ENCODE data around the gene MYH11. TPM values are rescaled to one million over a fixed set of nuclear protein-coding genes. Genes with fewer than 3 reads are reported as not detected.

Gene MYH11
- total RNA-seq, 4 donors from 2014 or later: 22.4 to 206 (median 26.8) TPM

DNA sequence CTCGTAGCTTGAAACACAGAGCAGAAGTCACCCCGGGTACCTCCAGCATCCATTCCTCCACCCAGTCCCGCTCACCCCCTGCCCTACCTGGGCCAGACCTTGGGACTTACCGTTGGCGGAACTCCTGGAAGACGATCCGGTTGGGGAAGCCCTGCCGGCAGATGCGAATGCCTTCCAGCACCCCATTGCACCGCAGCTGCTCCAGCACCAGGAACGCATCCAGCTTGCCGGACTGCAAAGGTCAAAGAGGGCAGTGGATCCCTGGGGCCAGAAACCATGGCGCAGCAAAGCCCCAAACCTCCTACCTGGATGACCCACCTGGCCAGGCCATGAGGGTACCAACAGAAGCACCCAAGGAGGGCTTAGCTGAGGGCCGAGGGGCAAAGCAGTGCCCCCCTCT is 108.9 kb downstream of the MYH11 start:
- ATAC-seq (ENCODE audit: low FRiP score): no peak
- no peak for TF ChIP-seq CTCF (IDR thresholded peaks at IDR 0.05)
- no peak for DNase-seq (ENCODE audit: low spot score)

DNA sequence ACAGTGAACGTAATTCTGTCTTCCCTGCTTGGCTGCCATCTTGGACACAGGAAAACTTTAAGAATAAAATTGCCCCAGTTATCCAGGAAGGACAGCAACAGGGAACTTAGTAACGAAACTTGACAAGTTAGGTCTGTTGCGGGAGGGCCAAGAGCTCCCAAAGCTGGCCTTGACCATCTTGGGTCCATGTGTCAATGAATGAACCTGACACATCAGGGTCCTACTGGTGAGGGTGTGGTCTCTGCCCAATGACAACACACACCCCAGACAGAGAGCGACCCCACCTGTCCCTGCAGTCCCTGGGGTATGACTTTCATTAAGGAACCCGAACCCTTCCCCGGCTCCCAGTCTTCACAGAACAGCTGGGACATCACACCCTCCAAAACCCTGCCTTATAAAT is 110.5 kb downstream of the MYH11 start:
- no peak for TF ChIP-seq CTCF (IDR thresholded peaks at IDR 0.05)
- DNase-seq (ENCODE audit: low spot score): no peak
- ATAC-seq (ENCODE audit: low FRiP score): no peak

GRCh38 chr16:15743657-15744056 is 113.2 kb downstream of the MYH11 start:
- TF ChIP-seq CTCF (IDR thresholded peaks at IDR 0.05): no peak
- ATAC-seq (ENCODE audit: low FRiP score) (no peak), DNase-seq (ENCODE audit: low spot score) (no peak)

DNA sequence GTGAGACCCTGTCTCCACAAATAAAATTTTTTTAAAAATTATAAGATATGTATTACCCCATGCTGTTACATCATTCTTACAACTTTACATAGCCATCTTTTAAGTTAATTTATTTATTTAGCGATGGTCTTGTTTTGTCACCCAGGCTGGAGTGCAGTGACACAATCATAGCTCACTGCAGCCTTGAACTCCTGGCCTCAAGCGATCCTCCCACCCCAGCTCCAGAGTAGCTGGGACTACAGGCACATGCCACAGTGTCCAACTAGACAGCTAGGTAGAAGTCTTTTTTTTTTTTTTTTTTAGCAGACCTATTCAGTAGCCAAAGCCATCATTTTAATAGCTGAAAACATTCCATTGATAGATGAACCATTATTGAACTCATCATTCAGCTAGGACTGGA is 114.1 kb downstream of the MYH11 start:
- no peak for TF ChIP-seq CTCF (IDR thresholded peaks at IDR 0.05)
- DNase-seq (ENCODE audit: low spot score) (no peak), ATAC-seq (ENCODE audit: low FRiP score) (no peak)

- ATAC-seq (ENCODE audit: low FRiP score) (no peak), DNase-seq (ENCODE audit: low spot score) (no peak)
- no peak for TF ChIP-seq CTCF (IDR thresholded peaks at IDR 0.05)
Measured at GRCh38 chr16:15741207-15741871, 115.5 kb downstream of the MYH11 start.

DNA sequence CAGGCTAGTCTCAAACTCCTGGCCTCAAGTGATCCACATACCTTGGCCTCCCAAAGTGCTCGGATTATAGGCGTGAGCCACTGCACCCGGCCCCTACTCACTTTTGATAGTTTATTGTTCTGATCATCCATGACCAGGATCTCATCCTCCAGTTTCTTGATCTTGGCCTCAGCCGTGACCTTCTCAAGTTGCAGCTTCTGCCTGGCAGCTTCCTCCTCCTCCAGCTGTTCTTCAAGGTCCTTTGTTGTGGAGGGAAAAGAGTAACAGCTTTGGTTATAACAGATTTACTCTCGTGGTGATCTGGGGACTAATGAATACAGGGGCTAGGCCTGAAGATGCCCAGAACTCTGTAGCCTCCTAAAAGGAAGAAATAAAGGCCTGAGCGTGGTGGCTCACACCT is 116.9 kb downstream of the MYH11 start:
- ATAC-seq (ENCODE audit: low FRiP score): no peak
- no peak for DNase-seq (ENCODE audit: low spot score)
- no peak for TF ChIP-seq CTCF (IDR thresholded peaks at IDR 0.05)

DNA sequence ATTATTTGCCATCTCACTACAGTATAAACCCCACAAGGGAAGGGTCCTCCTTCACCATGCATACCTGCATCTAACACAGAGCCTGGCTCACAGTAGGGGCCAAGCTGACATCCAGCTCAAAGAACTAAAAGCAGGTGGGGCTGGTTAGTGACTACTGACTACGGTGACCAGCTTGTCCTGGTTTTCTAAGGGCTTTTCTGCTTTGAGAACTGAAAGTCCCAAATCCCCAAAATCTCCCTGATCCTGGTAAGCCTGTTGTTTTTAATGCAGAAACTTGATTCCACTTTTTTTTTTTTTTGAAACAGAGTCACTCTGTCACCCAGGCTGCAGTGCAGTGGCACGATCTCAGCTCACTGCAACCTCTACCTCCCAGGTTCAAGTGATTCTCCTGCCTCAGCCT is 117.4 kb downstream of the MYH11 start:
- TF ChIP-seq CTCF (IDR thresholded peaks at IDR 0.05): no peak
- DNase-seq (ENCODE audit: low spot score) (no peak), ATAC-seq (ENCODE audit: low FRiP score) (no peak)

Measured in omental fat pad (tissue), 4 donors.